HUES48 (cell line): ENCODE measurements around the gene VIPR1.

Experiments used
- H3K27ac ChIP-seq: one replicate; pipeline ENCODE4 v1.7.0; 2013; ENCODE audit warnings: low read depth, low read length, inconsistent platforms
- H3K27me3 ChIP-seq: 2 replicates; pipeline ENCODE4 v1.6.1; 2013; ENCODE audit warnings: mild to moderate bottlenecking, low read length; ENCODE audit not compliant: control insufficient read depth, insufficient read depth
- H3K36me3 ChIP-seq: 2 replicates; pipeline ENCODE4 v1.6.1; 2013; ENCODE audit warnings: low read length; ENCODE audit not compliant: control insufficient read depth, insufficient read depth
- H3K4me1 ChIP-seq: 2 replicates; pipeline ENCODE4 v1.6.1; 2013; ENCODE audit warnings: mild to moderate bottlenecking, low read length; ENCODE audit not compliant: control insufficient read depth, insufficient read depth
- H3K4me3 ChIP-seq: 2 replicates; pipeline ENCODE4 v1.5.1; 2013; ENCODE audit warnings: mild to moderate bottlenecking, low read depth, low read length
- H3K9ac ChIP-seq: 2 replicates; pipeline ENCODE4 v1.6.1; 2013; ENCODE audit warnings: mild to moderate bottlenecking, low read depth, low read length, moderate library complexity
- H3K9me3 ChIP-seq: 2 replicates; pipeline ENCODE4 v1.6.1; 2013; ENCODE audit warnings: low read length; ENCODE audit not compliant: control insufficient read depth, insufficient read depth

The VIPR1 gene

GRCh38 chr3:42513121-42513520 lies 10.7 kb downstream of the VIPR1 start:
- no peak overlapping the region for H3K4me3 ChIP-seq
- H3K27ac ChIP-seq, result no peak overlapping the region
- no peaks in the 10 kb centered on the region for H3K9me3 ChIP-seq
- no peaks in the 10 kb centered on the region for H3K4me1 ChIP-seq
- H3K36me3 ChIP-seq, result no peaks in the 10 kb centered on the region
- H3K27me3 ChIP-seq, result no peaks in the 10 kb centered on the region; the same call in 1 of the 2 replicates
- H3K9ac ChIP-seq, result no peak overlapping the region

GRCh38 chr3:42513521-42513920 lies 11.1 kb downstream of the VIPR1 start:
- Histone ChIP-seq H3K27me3 (no peaks in the 10 kb centered on the region; the same call in 1 of the 2 replicates), H3K4me1 (no peaks in the 10 kb centered on the region), H3K27ac (no peak overlapping the region), H3K9me3 (no peaks in the 10 kb centered on the region), H3K4me3 (no peak overlapping the region), H3K9ac (no peak overlapping the region), H3K36me3 (no peaks in the 10 kb centered on the region)

GRCh38 chr3:42514876-42515275 lies 12.4 kb downstream of the VIPR1 start:
- Histone ChIP-seq H3K4me1 (no peaks in the 10 kb centered on the region), H3K9ac (no peak overlapping the region), H3K27me3 (no peaks in the 10 kb centered on the region), H3K9me3 (no peaks in the 10 kb centered on the region), H3K27ac (no peak overlapping the region), H3K4me3 (no peak overlapping the region), H3K36me3 (no peaks in the 10 kb centered on the region)

- H3K4me3 ChIP-seq, result no peak overlapping the region
- H3K27me3 ChIP-seq, result no peaks in the 10 kb centered on the region
- no peak overlapping the region for H3K27ac ChIP-seq
- no peaks in the 10 kb centered on the region for H3K4me1 ChIP-seq
- H3K36me3 ChIP-seq, result no peaks in the 10 kb centered on the region
- H3K9ac ChIP-seq, result no peak overlapping the region
- H3K9me3 ChIP-seq, result no peaks in the 10 kb centered on the region
These were observed 13.0 kb downstream of the VIPR1 start for GRCh38 chr3:42515391-42515916.

- Histone ChIP-seq H3K4me3 (no peak overlapping the region), H3K27me3 (no peaks in the 10 kb centered on the region), H3K9ac (no peak overlapping the region), H3K9me3 (no peaks in the 10 kb centered on the region), H3K27ac (no peak overlapping the region), H3K4me1 (no peaks in the 10 kb centered on the region), H3K36me3 (no peaks in the 10 kb centered on the region)
These were observed 13.5 kb downstream of the VIPR1 start for GRCh38 chr3:42515976-42516375.

GRCh38 chr3:42516443-42516842 lies 14.0 kb downstream of the VIPR1 start:
- Histone ChIP-seq H3K36me3 (no peaks in the 10 kb centered on the region), H3K27ac (no peak overlapping the region), H3K4me1 (no peaks in the 10 kb centered on the region), H3K9me3 (no peaks in the 10 kb centered on the region), H3K4me3 (no peak overlapping the region), H3K27me3 (no peaks in the 10 kb centered on the region), H3K9ac (no peak overlapping the region)

GRCh38 chr3:42517117-42517516 lies 14.7 kb downstream of the VIPR1 start:
- no peak overlapping the region for H3K4me3 ChIP-seq
- no peak overlapping the region for H3K9ac ChIP-seq
- H3K27ac ChIP-seq, result no peak overlapping the region
- no peaks in the 10 kb centered on the region for H3K36me3 ChIP-seq
- H3K9me3 ChIP-seq, result no peaks in the 10 kb centered on the region
- H3K27me3 ChIP-seq, result no peaks in the 10 kb centered on the region
- no peaks in the 10 kb centered on the region for H3K4me1 ChIP-seq

- H3K36me3 ChIP-seq, result no peaks in the 10 kb centered on the region
- no peaks in the 10 kb centered on the region for H3K9me3 ChIP-seq
- H3K9ac ChIP-seq, result no peak overlapping the region
- H3K4me3 ChIP-seq, result no peak overlapping the region
- H3K4me1 ChIP-seq, result no peaks in the 10 kb centered on the region
- H3K27ac ChIP-seq, result no peak overlapping the region
- no peaks in the 10 kb centered on the region for H3K27me3 ChIP-seq
These were observed 16.5 kb downstream of the VIPR1 start for GRCh38 chr3:42518800-42519567.

GRCh38 chr3:42519568-42519962 lies 17.1 kb downstream of the VIPR1 start:
- Histone ChIP-seq H3K36me3 (no peaks in the 10 kb centered on the region), H3K4me3 (no peak overlapping the region), H3K9me3 (no peaks in the 10 kb centered on the region), H3K9ac (no peak overlapping the region), H3K27ac (no peak overlapping the region), H3K4me1 (no peaks in the 10 kb centered on the region), H3K27me3 (no peaks in the 10 kb centered on the region)

- H3K27me3 ChIP-seq, result no peaks in the 10 kb centered on the region
- H3K9ac ChIP-seq, result no peak overlapping the region
- no peaks in the 10 kb centered on the region; the same call in 1 of the 2 replicates for H3K36me3 ChIP-seq
- no peaks in the 10 kb centered on the region for H3K4me1 ChIP-seq
- no peaks in the 10 kb centered on the region for H3K9me3 ChIP-seq
- H3K27ac ChIP-seq, result no peak overlapping the region
- no peak overlapping the region for H3K4me3 ChIP-seq
These were observed 17.9 kb downstream of the VIPR1 start for GRCh38 chr3:42520336-42520735.

GRCh38 chr3:42520906-42521305 lies 18.5 kb downstream of the VIPR1 start:
- H3K27ac ChIP-seq, result no peak overlapping the region

More at GRCh38 chr3:42520906-42521305, 18.5 kb downstream of the VIPR1 start:
- Histone ChIP-seq H3K9me3 (no peaks in the 10 kb centered on the region), H3K36me3 (no peaks in the 10 kb centered on the region; the same call in 1 of the 2 replicates), H3K4me1 (no peaks in the 10 kb centered on the region), H3K27me3 (no peaks in the 10 kb centered on the region), H3K9ac (no peak overlapping the region), H3K4me3 (no peak overlapping the region)
